Liver (tissue), 9 donors: ENCODE data around the gene ADM5. TPM values are rescaled to one million over a fixed set of nuclear protein-coding genes. Genes with fewer than 3 reads are reported as not detected.

ENCODE experiments used
- DNase-seq: peaks from one replicate; pipeline ENCODE4 v3.0.0-alpha.2; 2017; ENCODE audit warnings: low spot score
- H3K27ac ChIP-seq, 2 donors: one replicate each; pipeline ENCODE4 v1.7.0; 2013; ENCODE audit warnings: inconsistent platforms in 2 of 2, low read length in 2 of 2, control low read depth in 1 of 2, low read depth in 1 of 2, mild to moderate bottlenecking in 1 of 2
- H3K27me3 ChIP-seq, 4 donors: one replicate each; pipeline versions ENCODE4 v1.6.1 to v1.7.0; 2013; ENCODE audit warnings: low read length in 3 of 4, inconsistent platforms in 1 of 4, mild to moderate bottlenecking in 1 of 4, moderate library complexity in 1 of 4; ENCODE audit not compliant: control insufficient read depth in 4 of 4, insufficient read depth in 4 of 4
- H3K36me3 ChIP-seq, 4 donors: one replicate each; pipeline versions ENCODE4 v1.6.1 to v1.7.0; 2013; ENCODE audit warnings: low read length in 3 of 4, mild to moderate bottlenecking in 3 of 4, low read depth in 1 of 4, moderate library complexity in 1 of 4; ENCODE audit not compliant: control insufficient read depth in 4 of 4, insufficient read depth in 3 of 4
- H3K4me1 ChIP-seq, 4 donors: one replicate each; pipeline versions ENCODE4 v1.6.1 to v1.7.0; 2013; ENCODE audit warnings: low read length in 3 of 4, mild to moderate bottlenecking in 3 of 4, moderate library complexity in 1 of 4; ENCODE audit not compliant: control insufficient read depth in 4 of 4, insufficient read depth in 4 of 4
- H3K4me3 ChIP-seq, 3 donors: one replicate each; pipeline versions ENCODE4 v1.6.1 to v1.7.0; 2013; ENCODE audit warnings: low read length in 3 of 3, control low read depth in 1 of 3, low read depth in 1 of 3, mild to moderate bottlenecking in 1 of 3
- H3K9ac ChIP-seq, 2 donors: one replicate each; pipeline ENCODE4 v1.7.0; 2013; ENCODE audit warnings: low read length in 2 of 2, mild to moderate bottlenecking in 2 of 2, moderate library complexity in 2 of 2, control low read depth in 1 of 2, low read depth in 1 of 2
- H3K9me3 ChIP-seq, 4 donors: one replicate each; pipeline versions ENCODE4 v1.6.1 to v1.7.0; 2013; ENCODE audit warnings: low read length in 3 of 4; ENCODE audit not compliant: control insufficient read depth in 4 of 4
- ATF3 ChIP-seq: IDR thresholded peaks from 2 replicates; pipeline ENCODE4 v1.6.1; 2016; ENCODE audit warnings: antibody characterized with exemption
- EGR1 ChIP-seq, 2 donors: IDR thresholded peaks; 2 replicates each; pipeline ENCODE4 v1.6.1; 2016 to 2018; ENCODE audit warnings: antibody characterized with exemption in 2 of 2, low read depth in 2 of 2
- FOXA1 ChIP-seq: IDR thresholded peaks from 2 replicates; pipeline ENCODE4 v1.6.1; 2016; ENCODE audit warnings: antibody characterized with exemption
- FOXA2 ChIP-seq: IDR thresholded peaks from 2 replicates; pipeline ENCODE4 v1.6.1; 2016; ENCODE audit warnings: antibody characterized with exemption
- GABPA ChIP-seq, 2 donors: IDR thresholded peaks in 1 of 2; conservative IDR thresholded peaks in 1 of 2; 2 replicates each; pipeline ENCODE4 v1.6.1; 2016; ENCODE audit warnings: antibody characterized with exemption in 2 of 2, mild to moderate bottlenecking in 1 of 2, moderate library complexity in 1 of 2
- HNF4A ChIP-seq, 2 donors: conservative IDR thresholded peaks; 2 replicates each; pipeline ENCODE4 v1.6.1; 2016; ENCODE audit warnings: antibody characterized with exemption in 2 of 2, mild to moderate bottlenecking in 2 of 2
- HNF4G ChIP-seq: IDR thresholded peaks from 2 replicates; pipeline ENCODE4 v1.6.1; 2016; ENCODE audit warnings: antibody characterized with exemption
- JUND ChIP-seq, 2 donors: IDR thresholded peaks; 2 replicates each; pipeline ENCODE4 v1.6.1; 2016; ENCODE audit warnings: antibody characterized with exemption in 2 of 2
- MAX ChIP-seq: IDR thresholded peaks from 2 replicates; pipeline ENCODE4 v1.6.1; 2016; ENCODE audit warnings: antibody characterized with exemption
- NR2F2 ChIP-seq: IDR thresholded peaks from 2 replicates; pipeline ENCODE4 v1.6.1; 2016; ENCODE audit warnings: antibody characterized with exemption
- RAD21 ChIP-seq, 2 donors: IDR thresholded peaks; 2 replicates each; pipeline ENCODE4 v1.6.1; 2016; ENCODE audit warnings: antibody characterized with exemption in 2 of 2, mild to moderate bottlenecking in 2 of 2
- REST ChIP-seq: IDR thresholded peaks from 2 replicates; pipeline ENCODE4 v1.6.1; 2016; ENCODE audit warnings: antibody characterized with exemption, mild to moderate bottlenecking
- RXRA ChIP-seq, 2 donors: IDR thresholded peaks; 2 replicates each; pipeline ENCODE4 v1.6.1; 2017 to 2018; ENCODE audit warnings: antibody characterized with exemption in 2 of 2, mild to moderate bottlenecking in 1 of 2
- SP1 ChIP-seq: IDR thresholded peaks from 2 replicates; pipeline ENCODE4 v1.6.1; 2018; ENCODE audit warnings: antibody characterized with exemption, mild to moderate bottlenecking
- TAF1 ChIP-seq: conservative IDR thresholded peaks from 2 replicates; pipeline ENCODE4 v1.6.1; 2016; ENCODE audit warnings: antibody characterized with exemption, mild to moderate bottlenecking
- YY1 ChIP-seq: IDR thresholded peaks from 2 replicates; pipeline ENCODE4 v1.6.1; 2016; ENCODE audit warnings: antibody characterized with exemption, mild to moderate bottlenecking
- WGBS: extraction: QIAGEN DNeasy Blood & Tissue Kit; methylation state at CpG from one replicate; pipeline ENCODE4 v1.1.7; 2013; 5-methylcytosine and 5-hydroxymethylcytosine counted together
- polyA plus RNA-seq, 2 donors: library from polyadenylated mRNA; stranded (reverse) in 1 of 2; unstranded in 1 of 2; fragments of 200-250 nt in 1 of 2; fragments of >200 nt in 1 of 2; fragmentation: Nextera tagmentation in 1 of 2; extraction: Ambion mirVana in 1 of 2; gene quantifications; one replicate each; pipeline versions ENCODE4 v1.2.1 to v1.2.3, GENCODE V29; 2013 to 2015
- total RNA-seq, 2 donors: library from RNA; depleted of rRNA; stranded (reverse); fragments of >200 nt; gene quantifications; one replicate each; pipeline ENCODE4 v1.2.3, GENCODE V29; 2014
- TF ChIP-seq, protein P1 (sequence below): fragments of 150-350 bp; IDR thresholded peaks from 2 replicates; pipeline ENCODE4 v1.5.1; 2017; ENCODE audit warnings: improper control_type of control experiment, low read depth, low read length; ENCODE audit not compliant: missing input control
- TF ChIP-seq, protein P2 (sequence below): IDR thresholded peaks from 2 replicates; pipeline ENCODE4 v1.6.1; 2016; ENCODE audit warnings: antibody characterized with exemption
- donor health status: healthy.
- donor health status: healthy.
- donor health status: healthy.
- donor health status: healthy.
- donor health status: healthy.

Gene ADM5
- total and polyA plus RNA-seq, 4 donors: 0.11 to 0.84 (median 0.26) TPM

DNA sequence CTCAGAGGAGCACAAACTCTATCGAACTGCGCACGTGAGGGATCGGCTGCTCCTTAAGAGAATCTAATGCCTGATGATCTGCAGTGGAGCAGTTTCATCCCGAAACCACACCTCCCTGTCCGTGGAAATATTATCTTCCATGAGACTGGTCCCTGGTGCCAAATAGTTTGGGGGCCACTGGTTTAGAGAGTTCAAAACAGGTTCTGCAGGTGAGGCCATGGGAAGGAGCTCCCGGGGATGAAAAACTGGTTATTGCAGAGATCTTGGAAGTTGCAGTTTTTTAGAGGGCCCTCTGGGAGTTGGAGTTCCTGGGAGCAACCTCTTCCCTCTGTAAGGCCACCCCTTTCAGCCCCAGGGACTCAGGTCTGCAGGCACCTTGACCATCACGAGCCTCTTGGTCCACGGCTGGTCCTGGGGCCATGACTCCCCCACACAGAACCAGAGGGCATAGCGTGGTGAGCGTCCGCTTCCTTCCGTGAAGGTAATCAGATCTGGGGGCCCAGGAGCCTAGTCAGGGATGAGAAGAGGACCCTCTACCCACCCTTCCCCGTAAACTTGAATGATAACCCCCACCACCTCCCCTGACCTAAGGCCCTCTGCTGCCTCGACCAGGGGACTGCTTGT, 28.9 kb upstream of the ADM5 start (continued):
- TF ChIP-seq SP1 (no peak), FOXA2 (no peak)

- Histone ChIP-seq H3K4me3 (no peak overlapping the region), H3K27me3 (no peaks in the 10 kb centered on the region), H3K9ac (no peak overlapping the region), H3K36me3 (peaks cover 16 to 48% (median 18%) of the 10 kb centered on the region in 4 donors), H3K4me1 (peaks cover 7 to 35% (median 27%) of the 10 kb centered on the region in 4 donors), H3K27ac (no peak overlapping the region), H3K9me3 (no peaks in the 10 kb centered on the region)
- WGBS: 96% methylated on average over 16 of the region's 16 CpGs
- no peak for DNase-seq
- TF ChIP-seq FOXA1 (no peak), HNF4G (no peak), REST (no peak), RXRA (IDR thresholded peaks at IDR 0.05) (no peak), SP1 (no peak), FOXA2 (no peak), TAF1 (no peak), MAX (no peak), JUND (IDR thresholded peaks at IDR 0.05) (no peak), HNF4A (conservative IDR thresholded peaks at IDR 0.05) (no peak), YY1 (no peak), ATF3 (no peak), NR2F2 (no peak), RAD21 (IDR thresholded peaks at IDR 0.05) (no peak), GABPA (IDR thresholded peaks at IDR 0.05 in 1 of 2, conservative IDR thresholded peaks at IDR 0.05 in 1 of 2) (no peak), EGR1 (IDR thresholded peaks at IDR 0.05; ENCODE audit: low read depth in 2 of 2) (no peak)
- TF ChIP-seq, protein P1, sequence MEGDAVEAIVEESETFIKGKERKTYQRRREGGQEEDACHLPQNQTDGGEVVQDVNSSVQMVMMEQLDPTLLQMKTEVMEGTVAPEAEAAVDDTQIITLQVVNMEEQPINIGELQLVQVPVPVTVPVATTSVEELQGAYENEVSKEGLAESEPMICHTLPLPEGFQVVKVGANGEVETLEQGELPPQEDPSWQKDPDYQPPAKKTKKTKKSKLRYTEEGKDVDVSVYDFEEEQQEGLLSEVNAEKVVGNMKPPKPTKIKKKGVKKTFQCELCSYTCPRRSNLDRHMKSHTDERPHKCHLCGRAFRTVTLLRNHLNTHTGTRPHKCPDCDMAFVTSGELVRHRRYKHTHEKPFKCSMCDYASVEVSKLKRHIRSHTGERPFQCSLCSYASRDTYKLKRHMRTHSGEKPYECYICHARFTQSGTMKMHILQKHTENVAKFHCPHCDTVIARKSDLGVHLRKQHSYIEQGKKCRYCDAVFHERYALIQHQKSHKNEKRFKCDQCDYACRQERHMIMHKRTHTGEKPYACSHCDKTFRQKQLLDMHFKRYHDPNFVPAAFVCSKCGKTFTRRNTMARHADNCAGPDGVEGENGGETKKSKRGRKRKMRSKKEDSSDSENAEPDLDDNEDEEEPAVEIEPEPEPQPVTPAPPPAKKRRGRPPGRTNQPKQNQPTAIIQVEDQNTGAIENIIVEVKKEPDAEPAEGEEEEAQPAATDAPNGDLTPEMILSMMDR: no peak
- TF ChIP-seq, protein P2, sequence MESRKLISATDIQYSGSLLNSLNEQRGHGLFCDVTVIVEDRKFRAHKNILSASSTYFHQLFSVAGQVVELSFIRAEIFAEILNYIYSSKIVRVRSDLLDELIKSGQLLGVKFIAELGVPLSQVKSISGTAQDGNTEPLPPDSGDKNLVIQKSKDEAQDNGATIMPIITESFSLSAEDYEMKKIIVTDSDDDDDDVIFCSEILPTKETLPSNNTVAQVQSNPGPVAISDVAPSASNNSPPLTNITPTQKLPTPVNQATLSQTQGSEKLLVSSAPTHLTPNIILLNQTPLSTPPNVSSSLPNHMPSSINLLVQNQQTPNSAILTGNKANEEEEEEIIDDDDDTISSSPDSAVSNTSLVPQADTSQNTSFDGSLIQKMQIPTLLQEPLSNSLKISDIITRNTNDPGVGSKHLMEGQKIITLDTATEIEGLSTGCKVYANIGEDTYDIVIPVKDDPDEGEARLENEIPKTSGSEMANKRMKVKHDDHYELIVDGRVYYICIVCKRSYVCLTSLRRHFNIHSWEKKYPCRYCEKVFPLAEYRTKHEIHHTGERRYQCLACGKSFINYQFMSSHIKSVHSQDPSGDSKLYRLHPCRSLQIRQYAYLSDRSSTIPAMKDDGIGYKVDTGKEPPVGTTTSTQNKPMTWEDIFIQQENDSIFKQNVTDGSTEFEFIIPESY: no peak
Measured at GRCh38 chr19:49662011-49662410, 27.4 kb upstream of the ADM5 start.
